HG02759 (cell line): ENCODE results near the gene KLHL7.
"Not testable (repeated sequence)": the region's sequence is repeated elsewhere in the genome, so short reads cannot be mapped to it uniquely, and the experiment has no call there.

ENCODE experiments used
- ATAC-seq: cut with Tn5 transposase; IDR thresholded peaks from one replicate; pipeline ENCODE4 v1.9.1; 2021; ENCODE audit warnings: mild to moderate bottlenecking, moderate library complexity; ENCODE audit not compliant: unreplicated experiment

Gene KLHL7

GRCh38 chr7:23168111-23168885 is 62.7 kb downstream of the KLHL7 start:
- ATAC-seq = no peak

GRCh38 chr7:23175938-23176337 is 70.4 kb downstream of the KLHL7 start:
- no peak for ATAC-seq

- peak; percentile 97 for ATAC-seq
Observed at GRCh38 chr7:23181684-23182553, 76.3 kb downstream of the KLHL7 start, which contains the start of gene NUP42. Gene NUP42 (plus strand): TSS chr7:23182048. CDS start chr7:23182086, 38 bp downstream.

- no peak for ATAC-seq
Observed at GRCh38 chr7:23183279-23184012, 77.9 kb downstream of the KLHL7 start.

GRCh38 chr7:23184291-23184690 is 78.7 kb downstream of the KLHL7 start:
- no peak for ATAC-seq

GRCh38 chr7:23184709-23185359 is 79.2 kb downstream of the KLHL7 start:
- ATAC-seq = no peak

GRCh38 chr7:23185980-23186379 is 80.4 kb downstream of the KLHL7 start:
- no peak for ATAC-seq

GRCh38 chr7:23191022-23191421 is 85.4 kb downstream of the KLHL7 start:
- ATAC-seq = no peak

- ATAC-seq = not testable (repeated sequence)
Observed at GRCh38 chr7:23193650-23194227, 88.2 kb downstream of the KLHL7 start.

- ATAC-seq = no peak
Observed at GRCh38 chr7:23196306-23196705, 90.7 kb downstream of the KLHL7 start.

GRCh38 chr7:23197745-23198144 is 92.2 kb downstream of the KLHL7 start:
- not testable (repeated sequence) for ATAC-seq

- no peak for ATAC-seq
Observed at GRCh38 chr7:23200331-23200730, 94.7 kb downstream of the KLHL7 start.

- ATAC-seq = no peak
Observed at GRCh38 chr7:23204241-23204640, 98.7 kb downstream of the KLHL7 start.

- no peak for ATAC-seq
Observed at GRCh38 chr7:23205577-23205908, 100.0 kb downstream of the KLHL7 start.

GRCh38 chr7:23205909-23206767 is 100.6 kb downstream of the KLHL7 start:
- ATAC-seq = no peak

- ATAC-seq = no peak
Observed at GRCh38 chr7:23207021-23207420, 101.4 kb downstream of the KLHL7 start.

- ATAC-seq = no peak
Observed at GRCh38 chr7:23207884-23208283, 102.3 kb downstream of the KLHL7 start.

- no peak for ATAC-seq
Observed at GRCh38 chr7:23208316-23208715, 102.7 kb downstream of the KLHL7 start.

GRCh38 chr7:23210506-23210905 is 104.9 kb downstream of the KLHL7 start:
- ATAC-seq = no peak

- ATAC-seq = no peak
Observed at GRCh38 chr7:23211589-23211988, 106.0 kb downstream of the KLHL7 start.
